Astrocyte (in vitro differentiated cells and primary cell): Measurements from ENCODE around the gene IGSF6. TPM values are rescaled to one million over a fixed set of nuclear protein-coding genes. Genes with fewer than 3 reads are reported as not detected.

Source experiments
- DNase-seq: peaks from one replicate; pipeline ENCODE4 v3.0.0-alpha.2; 2010; ENCODE audit warnings: low read depth
- FAIRE-seq: peaks from 2 replicates; lab custom pipeline; 2011; peaks lifted over from hg19 to GRCh38; lab: Jason Lieb, UNC
- H2AFZ ChIP-seq: 2 replicates; pipeline ENCODE4 v1.6.0; 2012; ENCODE audit warnings: low read depth, low read length, inconsistent platforms
- H3K27ac ChIP-seq: 2 replicates; pipeline ENCODE4 v1.5.1; 2011; ENCODE audit warnings: low read depth, low read length, inconsistent platforms
- H3K27me3 ChIP-seq: 2 replicates; pipeline ENCODE4 v1.6.0; 2011; ENCODE audit warnings: low read length, inconsistent platforms; ENCODE audit not compliant: insufficient read depth
- H3K36me3 ChIP-seq: 2 replicates; pipeline ENCODE4 v1.5.1; 2011; ENCODE audit warnings: low read length, inconsistent platforms; ENCODE audit not compliant: insufficient read depth
- H3K4me1 ChIP-seq: 2 replicates; pipeline ENCODE4 v1.5.1; 2011; ENCODE audit warnings: low read length, inconsistent platforms; ENCODE audit not compliant: insufficient read depth
- H3K4me2 ChIP-seq: 2 replicates; pipeline ENCODE4 v1.6.0; 2012; ENCODE audit warnings: low read length, inconsistent platforms
- H3K4me3 ChIP-seq: 2 replicates; pipeline ENCODE4 v1.5.1; 2011; ENCODE audit warnings: low read depth, mild to moderate bottlenecking, low read length, inconsistent platforms; ENCODE audit not compliant: insufficient read depth
- H3K79me2 ChIP-seq: 2 replicates; pipeline ENCODE4 v1.6.0; 2012; ENCODE audit warnings: mild to moderate bottlenecking, low read length, inconsistent platforms; ENCODE audit not compliant: insufficient read depth
- H3K9ac ChIP-seq: 2 replicates; pipeline ENCODE4 v1.6.0; 2012; ENCODE audit warnings: mild to moderate bottlenecking, low read length, inconsistent platforms
- H3K9me3 ChIP-seq: 2 replicates; pipeline ENCODE4 v1.5.1; 2012; ENCODE audit warnings: low read depth, mild to moderate bottlenecking, low read length, inconsistent platforms; ENCODE audit not compliant: insufficient read depth
- H4K20me1 ChIP-seq: 2 replicates; pipeline ENCODE4 v1.6.0; 2012; ENCODE audit warnings: low read length, inconsistent platforms; ENCODE audit not compliant: insufficient read depth
- H3K27ac Mint-ChIP-seq: one replicate; pipeline ENCODE4 v1.8.0; 2021; ENCODE audit warnings: mild to moderate bottlenecking, mixed read lengths; ENCODE audit not compliant: unreplicated experiment
- H3K27me3 Mint-ChIP-seq: one replicate; pipeline ENCODE4 v1.8.0; 2021; ENCODE audit warnings: low read depth, mixed read lengths; ENCODE audit not compliant: unreplicated experiment
- H3K36me3 Mint-ChIP-seq: one replicate; pipeline ENCODE4 v1.8.0; 2021; ENCODE audit warnings: low read depth, mixed read lengths; ENCODE audit not compliant: unreplicated experiment
- H3K4me1 Mint-ChIP-seq: one replicate; pipeline ENCODE4 v1.8.0; 2021; ENCODE audit warnings: low read depth, mixed read lengths; ENCODE audit not compliant: unreplicated experiment
- H3K4me3 Mint-ChIP-seq: one replicate; pipeline ENCODE4 v1.8.0; 2021; ENCODE audit warnings: mild to moderate bottlenecking, moderate library complexity, mixed read lengths; ENCODE audit not compliant: unreplicated experiment
- H3K9me3 Mint-ChIP-seq: one replicate; pipeline ENCODE4 v1.8.0; 2021; ENCODE audit warnings: mild to moderate bottlenecking, mixed read lengths; ENCODE audit not compliant: unreplicated experiment
- CTCF ChIP-seq: IDR thresholded peaks from 2 replicates; pipeline ENCODE4 v1.5.1; 2011; ENCODE audit warnings: low read depth, mild to moderate bottlenecking, inconsistent platforms, low read length, moderate library complexity; ENCODE audit not compliant: insufficient read depth
- EZH2 ChIP-seq: IDR thresholded peaks from 2 replicates; pipeline ENCODE4 v1.6.1; 2012; ENCODE audit warnings: mild to moderate bottlenecking, low read length, inconsistent platforms; ENCODE audit not compliant: insufficient read depth
- total RNA-seq: library from RNA; stranded (reverse); gene quantifications from 2 replicates; pipeline ENCODE4 v1.2.1, GENCODE V29; 2021

Gene IGSF6
- total RNA-seq, 1 donor from 2014 or later = not detected

DNA sequence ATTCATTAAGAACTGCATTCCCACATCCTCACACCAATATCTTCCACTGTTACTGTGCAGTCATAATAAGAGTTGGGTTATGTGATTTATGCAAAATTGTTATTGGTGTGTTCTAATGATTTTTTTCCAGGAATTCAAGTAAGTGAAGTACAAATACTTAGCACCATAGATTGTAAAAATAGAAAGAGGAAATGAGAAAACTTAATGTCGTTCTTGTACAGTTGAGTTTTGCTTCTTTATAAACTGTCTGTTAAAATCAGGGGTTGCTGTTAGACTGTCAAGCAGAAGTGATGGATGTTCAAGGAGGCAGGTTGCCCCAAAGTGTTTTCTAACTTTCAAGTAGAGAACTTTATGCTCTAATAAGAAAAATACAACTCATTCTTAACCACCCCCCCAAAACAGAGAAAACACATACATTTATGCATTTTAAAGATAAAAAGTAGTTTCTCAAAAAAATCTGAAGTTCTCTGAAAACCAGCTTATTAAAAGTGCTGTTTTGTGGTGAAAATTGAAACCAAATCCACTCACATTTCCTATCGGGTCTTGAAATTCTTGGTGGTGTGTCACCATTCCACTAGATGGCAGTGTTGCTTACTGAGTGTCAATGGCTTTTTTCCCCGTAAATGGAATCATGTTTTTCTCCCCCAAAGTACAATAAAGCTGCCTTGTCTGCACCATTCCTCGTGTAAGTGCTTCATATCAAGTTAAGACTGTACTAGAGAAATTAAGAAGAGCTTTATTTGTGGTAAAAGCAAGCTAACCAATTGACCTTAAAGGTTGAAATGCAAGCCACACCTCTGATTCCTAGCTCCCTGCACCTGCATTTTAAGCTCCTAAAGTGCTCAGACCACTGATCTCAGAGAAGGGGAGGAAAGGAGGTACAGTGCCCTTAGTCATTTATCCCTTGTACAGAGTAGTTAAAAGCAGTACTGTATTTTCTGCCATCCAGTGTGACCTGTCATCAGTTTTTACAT lies 4.7 kb upstream of the IGSF6 start:
- TF ChIP-seq EZH2 = no peak
- peak; percentile 96 for TF ChIP-seq CTCF
- no peak overlapping the region for H3K4me2 ChIP-seq
- H3K4me3 Mint-ChIP-seq = no peak overlapping the region

GRCh38 chr16:21654881-21655280 lies 2.5 kb upstream of the IGSF6 start:
- no peaks in the 10 kb centered on the region for H3K4me1 ChIP-seq
- Mint-ChIP-seq H3K9me3 (no peaks in the 10 kb centered on the region), H3K36me3 (peaks cover 2% of the 10 kb centered on the region), H3K27ac (no peak overlapping the region), H3K27me3 (no peaks in the 10 kb centered on the region), H3K4me1 (peaks cover 7% of the 10 kb centered on the region), H3K4me3 (no peak overlapping the region)
- no peak overlapping the region for H3K4me3 ChIP-seq
- no peak for TF ChIP-seq CTCF
- no peak for TF ChIP-seq EZH2
- no peak for FAIRE-seq
- H3K27ac ChIP-seq = no peak overlapping the region
- H3K9ac ChIP-seq = no peak overlapping the region
- H3K36me3 ChIP-seq = peaks cover 8% of the 10 kb centered on the region
- H4K20me1 ChIP-seq = peaks cover 22% of the 10 kb centered on the region
- H3K4me2 ChIP-seq = no peak overlapping the region
- H3K9me3 ChIP-seq = no peaks in the 10 kb centered on the region
- DNase-seq = no peak
- H3K79me2 ChIP-seq = peaks cover 9% of the 10 kb centered on the region
- H3K27me3 ChIP-seq = no peaks in the 10 kb centered on the region
- no peak overlapping the region for H2AFZ ChIP-seq

More for the DNA sequence above, 4.7 kb upstream of the IGSF6 start:
- no peaks in the 10 kb centered on the region for H3K27me3 ChIP-seq
- no peak overlapping the region for H2AFZ ChIP-seq
- H3K36me3 ChIP-seq = peaks cover 8% of the 10 kb centered on the region
- H3K4me3 ChIP-seq = no peak overlapping the region
- peaks cover 20% of the 10 kb centered on the region for H4K20me1 ChIP-seq
- Mint-ChIP-seq H3K4me1 (peaks cover 7% of the 10 kb centered on the region), H3K27ac (no peak overlapping the region), H3K36me3 (peaks cover 2% of the 10 kb centered on the region), H3K27me3 (no peaks in the 10 kb centered on the region), H3K9me3 (no peaks in the 10 kb centered on the region)
- no peak overlapping the region for H3K9ac ChIP-seq
- no peaks in the 10 kb centered on the region for H3K79me2 ChIP-seq
- H3K4me1 ChIP-seq = no peaks in the 10 kb centered on the region
- no peak overlapping the region for H3K27ac ChIP-seq
- DNase-seq = peak; percentile 23
- peak; percentile 39 for FAIRE-seq
- H3K9me3 ChIP-seq = no peaks in the 10 kb centered on the region

DNA sequence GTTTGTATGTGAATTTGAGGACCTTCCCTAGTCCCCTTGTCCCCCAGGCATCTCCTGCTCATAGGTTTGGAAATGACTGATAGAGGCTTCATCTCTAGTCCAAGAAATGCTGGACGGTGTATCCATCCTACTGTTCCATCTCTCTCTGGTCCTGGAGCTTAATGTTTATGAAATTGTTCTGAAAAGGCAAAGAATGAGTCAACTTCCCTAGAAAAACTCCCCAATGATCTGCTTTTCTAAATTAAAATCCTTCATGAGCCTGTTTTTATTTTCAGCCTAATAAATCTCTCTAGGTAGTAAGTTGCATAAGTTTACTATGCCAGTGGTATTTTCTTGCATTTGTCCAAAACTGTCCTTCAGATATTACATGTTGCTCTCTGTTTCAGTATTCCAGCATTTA lies 2.1 kb upstream of the IGSF6 start:
- no peak overlapping the region for H3K4me2 ChIP-seq
- TF ChIP-seq CTCF (no peak), EZH2 (no peak)
- Mint-ChIP-seq H3K4me3 (no peak overlapping the region), H3K27ac (no peak overlapping the region), H3K9me3 (no peaks in the 10 kb centered on the region), H3K27me3 (no peaks in the 10 kb centered on the region), H3K4me1 (peaks cover 7% of the 10 kb centered on the region), H3K36me3 (peaks cover 2% of the 10 kb centered on the region)
- FAIRE-seq (no peak), DNase-seq (no peak)
- H3K79me2 ChIP-seq = peaks cover 9% of the 10 kb centered on the region
- no peak overlapping the region for H3K9ac ChIP-seq
- H3K4me3 ChIP-seq = no peak overlapping the region
- H3K27ac ChIP-seq = no peak overlapping the region
- H3K27me3 ChIP-seq = no peaks in the 10 kb centered on the region
- no peaks in the 10 kb centered on the region for H3K9me3 ChIP-seq
- H4K20me1 ChIP-seq = peaks cover 26% of the 10 kb centered on the region
- no peaks in the 10 kb centered on the region for H3K4me1 ChIP-seq
- peaks cover 8% of the 10 kb centered on the region for H3K36me3 ChIP-seq
- no peak overlapping the region for H2AFZ ChIP-seq
